ENCODE results near the gene DENND1C.

Gene DENND1C

GRCh38 chr19:6421075-6422014 is 60.2 kb downstream of the DENND1C start:
- no peak for DNase-seq

GRCh38 chr19:6418562-6418932 is 63.0 kb downstream of the DENND1C start:
- no peak for DNase-seq

- peak; percentile 5 to 24 for DNase-seq
Measured at GRCh38 chr19:6417713-6418561, 63.6 kb downstream of the DENND1C start.
